ENCODE results near the gene MMAB. TPM values are rescaled to one million over a fixed set of nuclear protein-coding genes. Genes with fewer than 3 reads are reported as not detected.

MMAB gene
- total RNA-seq, 1 experiment from 2014 or later = 24.3 TPM

- no peaks in the 10 kb centered on the region; the same call in none of the 2 replicates for H3K27me3 Mint-ChIP-seq (ENCODE audit: low read depth)
- Histone ChIP-seq H2AFZ (ENCODE audit: low read length) (no peak overlapping the region), H3K14ac (ENCODE audit: insufficient read depth, low read length) (no peak overlapping the region), H3K4ac (ENCODE audit: low read depth, low read length) (no peak overlapping the region), H3K27ac (ENCODE audit: insufficient read length, low read depth, low read length) (no peak overlapping the region), H4K91ac (ENCODE audit: insufficient read length, low read depth, low read length) (no peak overlapping the region), H3K9me3 (ENCODE audit: control insufficient read depth, low read depth, low read length) (no peaks in the 10 kb centered on the region), H3K23ac (ENCODE audit: insufficient read length, low read depth, low read length) (no peak overlapping the region), H3K23me2 (ENCODE audit: insufficient read length, low read depth, low read length, poor library complexity, severe bottlenecking) (no peaks in the 10 kb centered on the region), H3K18ac (ENCODE audit: insufficient read length, low read depth, low read length) (no peak overlapping the region), H3K4me2 (ENCODE audit: insufficient read depth, insufficient read length, low read length) (no peak overlapping the region), H2BK20ac (ENCODE audit: low read depth, low read length, poor library complexity, severe bottlenecking) (no peak overlapping the region), H2AK5ac (ENCODE audit: insufficient read length, low read length) (no peak overlapping the region), H4K5ac (ENCODE audit: insufficient read length, low read depth, low read length) (no peak overlapping the region), H3K4me1 (ENCODE audit: insufficient read depth, low read length) (no peaks in the 10 kb centered on the region; the same call in 1 of the 2 replicates), H2BK12ac (ENCODE audit: insufficient read length, low read depth, low read length) (no peak overlapping the region), H3K27me3 (ENCODE audit: insufficient read depth, low read length) (no peaks in the 10 kb centered on the region), H3K56ac (ENCODE audit: insufficient read length, low read depth, low read length) (no peak overlapping the region), H2BK120ac (ENCODE audit: low read depth, low read length, poor library complexity, severe bottlenecking) (no peak overlapping the region), H2BK15ac (ENCODE audit: low read depth, low read length) (no peak overlapping the region), H3K9ac (ENCODE audit: extremely low read depth, insufficient read length, low read length) (no peak overlapping the region), H3K79me2 (ENCODE audit: insufficient read depth, low read length) (no peaks in the 10 kb centered on the region), H3T11ph (ENCODE audit: low read length) (no peak overlapping the region), H4K20me1 (ENCODE audit: control insufficient read depth, insufficient read depth, insufficient read length) (no peaks in the 10 kb centered on the region), H2BK5ac (ENCODE audit: insufficient read length, low read length) (no peak overlapping the region), H4K8ac (replicated peaks; ENCODE audit: insufficient read length, low read depth, low read length) (no peak overlapping the region), H3K79me1 (ENCODE audit: insufficient read depth, low read depth, low read length, poor library complexity, severe bottlenecking) (no peaks in the 10 kb centered on the region)
- no CpG with 5 or more reads among the region's 22 CpGs for WGBS (ENCODE audit: extremely low coverage, insufficient read length, low lambda C conversion rate)
- H3K4me3 Mint-ChIP-seq = no peak overlapping the region
- no peaks in the 10 kb centered on the region for H3K36me3 Mint-ChIP-seq (ENCODE audit: insufficient read depth in 1 of 3, low read depth in 3 of 3)
- H3K4me1 Mint-ChIP-seq = peaks cover 2 to 6% of the 10 kb centered on the region in 2 experiments
- DNase-seq = no peak
- H3K9me3 Mint-ChIP-seq = no peaks in the 10 kb centered on the region; a peak in 1 of 5 replicates
- H3K27ac Mint-ChIP-seq = peak overlapping the region in 1 of 3 experiments; percentile 55; a peak in 1 of 7 replicates
- TF ChIP-seq CTCF (conservative IDR thresholded peaks at IDR 0.05) = no peak
Measured at GRCh38 chr12:109621901-109622364, 48.6 kb upstream of the MMAB start.
